ENCODE data around the gene S100A6. TPM values are rescaled to one million over a fixed set of nuclear protein-coding genes. Genes with fewer than 3 reads are reported as not detected.

Gene S100A6
- total RNA-seq: 902 and 2,842 TPM in 2 replicates

DNA sequence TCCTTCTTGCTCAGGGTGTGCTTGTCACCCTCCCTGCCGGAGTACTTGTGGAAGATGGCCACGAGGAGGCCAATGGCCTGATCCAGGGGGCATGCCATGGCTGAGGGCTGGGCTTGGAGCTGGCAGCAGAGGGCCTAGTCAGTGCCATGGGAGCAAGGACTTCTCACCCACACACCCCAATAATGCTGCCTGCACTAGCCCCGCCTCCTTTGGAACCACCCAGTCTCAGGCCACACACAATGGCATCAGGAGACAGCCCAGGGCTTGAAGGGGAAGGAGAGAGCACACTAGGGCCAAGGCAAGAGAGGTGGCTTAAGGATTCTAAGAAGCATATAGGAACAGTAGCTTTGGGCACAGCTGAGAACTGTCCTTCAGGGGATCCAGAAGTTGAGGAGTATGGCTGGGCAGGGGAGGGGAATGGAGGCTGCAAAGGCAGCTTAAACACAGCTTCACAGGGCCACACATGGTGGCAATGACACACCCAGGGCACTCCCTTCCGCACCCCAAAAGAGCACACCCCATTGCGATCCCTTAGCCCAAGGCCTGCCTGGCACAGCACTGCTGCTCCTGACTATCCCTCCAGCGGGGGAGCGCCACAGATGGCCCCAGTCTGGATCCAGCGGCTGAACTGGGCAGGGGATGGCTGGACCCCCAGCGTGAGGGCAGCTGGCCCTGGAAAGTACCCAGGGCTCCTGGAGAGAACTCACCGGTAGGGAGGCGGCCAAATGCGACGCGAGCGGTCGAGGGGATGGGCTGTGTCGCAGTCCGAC lies at the start of gene S100A6:
S100A6 (minus strand) TSS at position 750 of the 770 bp plus-strand sequence; CDS start at position 98, 652 bp downstream.

GRCh38 chr1:153565529-153566374 lies 30.0 kb upstream of the S100A6 start, which contains the start of gene S100A2:
TSS of gene S100A2 (minus strand) at chr1:153565844. CDS start at chr1:153563877, 1,967 bp downstream.

DNA sequence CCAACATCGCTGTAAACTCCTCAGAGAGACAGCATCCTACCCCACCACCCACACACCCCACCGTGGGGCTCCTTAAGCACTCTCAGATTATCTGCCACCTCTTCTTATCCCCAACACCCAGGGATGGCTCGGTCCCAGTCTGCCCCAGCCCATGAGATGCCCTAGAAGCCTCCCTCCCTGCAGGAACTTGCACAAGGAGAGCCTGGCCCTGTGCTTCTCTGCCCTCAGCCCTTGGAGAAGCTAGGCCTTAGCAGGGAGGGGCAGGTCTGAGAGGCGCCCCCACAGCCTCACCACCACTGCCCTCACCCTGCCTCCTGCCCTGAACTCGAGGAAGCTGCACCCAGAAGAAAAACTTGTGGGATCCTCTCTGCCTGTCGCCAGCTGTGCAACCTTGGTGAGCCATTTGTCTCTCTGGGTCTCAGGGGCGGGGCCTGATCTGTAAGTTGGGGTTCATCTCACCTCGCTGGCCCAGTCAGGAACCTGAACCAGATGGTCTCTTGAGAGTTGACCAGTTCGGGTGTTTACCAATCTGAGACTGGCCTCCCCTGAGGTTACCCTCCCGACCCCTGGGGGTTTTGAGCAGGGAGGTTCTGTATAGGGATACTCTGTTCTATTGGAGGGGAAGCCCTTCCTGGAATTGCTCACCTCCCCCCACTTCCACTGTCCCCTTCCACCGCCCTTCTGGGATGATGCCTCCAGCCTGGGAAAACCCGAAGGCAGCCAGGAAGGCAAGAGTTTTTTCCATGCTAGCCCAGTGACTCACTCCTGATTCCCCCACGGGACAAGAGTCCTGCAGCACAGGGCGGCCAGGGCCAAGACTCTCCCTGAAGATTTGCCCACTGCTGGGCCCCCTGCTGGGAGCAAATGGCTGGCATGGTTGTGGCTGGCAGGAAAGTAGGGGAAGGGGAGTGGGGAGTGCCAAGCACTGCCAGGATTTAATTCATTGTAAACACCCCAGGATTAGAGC lies 13.2 kb upstream of the S100A6 start, which contains the start of gene S100A3:
S100A3 (minus strand) TSS at position 537 of the 967 bp plus-strand sequence. CDS start 773 bp downstream, outside the sequence.

DNA sequence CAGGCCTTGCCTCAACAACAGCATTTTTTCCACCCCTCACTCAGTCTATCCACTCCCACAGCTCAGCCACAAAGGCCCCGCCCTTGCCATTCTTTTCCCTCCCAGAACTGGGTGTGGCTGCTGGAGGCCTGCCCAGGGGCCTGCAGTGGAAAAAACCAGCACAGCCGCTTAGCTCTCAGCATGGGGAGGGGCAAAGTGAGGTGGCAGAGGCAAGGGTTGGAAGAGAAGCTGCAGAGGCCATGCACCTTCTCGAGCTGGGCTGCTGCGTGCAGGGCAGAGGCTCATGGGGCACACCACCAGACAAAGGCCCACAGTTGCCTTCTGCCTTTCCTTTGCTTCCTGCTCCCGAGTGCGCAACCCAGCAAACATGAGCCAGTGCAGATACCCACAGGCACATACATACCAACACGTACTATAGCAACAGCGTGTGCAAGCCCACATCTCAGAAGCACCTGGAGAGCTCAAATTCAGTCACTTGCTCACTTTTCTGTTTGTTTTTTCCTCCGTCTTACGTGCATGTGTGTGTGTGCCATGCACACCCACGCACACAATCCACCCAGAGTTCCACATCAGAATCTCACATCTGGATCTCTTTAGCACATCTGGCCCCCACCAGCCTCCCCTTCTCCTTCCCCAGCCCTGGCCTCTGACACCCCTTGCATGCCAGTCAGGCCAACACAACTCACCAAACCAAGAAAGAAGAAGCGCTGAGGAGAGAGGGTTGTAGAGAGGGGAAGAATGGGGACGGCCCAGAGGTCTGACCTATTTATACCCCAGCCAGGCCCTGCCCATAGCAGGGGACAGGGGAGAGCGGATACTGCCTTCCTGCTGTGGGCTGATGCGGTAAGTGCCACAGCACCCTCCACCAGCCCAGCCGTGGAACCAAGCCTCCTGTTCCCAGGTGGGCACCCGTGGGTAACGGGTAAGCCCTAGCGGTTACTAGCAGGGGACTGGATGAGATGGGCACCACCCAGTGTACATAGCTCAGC lies 9.6 kb upstream of the S100A6 start, which contains the start of gene S100A4:
S100A4 (minus strand) TSS at position 740 of the 989 bp plus-strand sequence. CDS start 1,012 bp downstream, outside the sequence.

GRCh38 chr1:153540394-153541361 lies 4.9 kb upstream of the S100A6 start, which contains the start of gene S100A5:
TSS of gene S100A5 (minus strand) at chr1:153540934. CDS start at chr1:153540191, 743 bp downstream.

Other genes starting within 250 kb of the S100A6 start
- not detected in 2 replicates for gene PGLYRP3, start 223.0 kb downstream of the S100A6 start, total RNA-seq
- not detected in 2 replicates for gene PGLYRP4, start 187.2 kb downstream of the S100A6 start, total RNA-seq
- gene S100A9, start 178.1 kb downstream of the S100A6 start, total RNA-seq: not detected in 2 replicates
- not detected in 2 replicates for gene S100A12, start 160.4 kb downstream of the S100A6 start, total RNA-seq
- gene S100A8, start 144.9 kb downstream of the S100A6 start, total RNA-seq: not detected in 2 replicates
- gene S100A7A, start 119.5 kb downstream of the S100A6 start, total RNA-seq: not detected in 2 replicates
- not detected in 2 replicates for gene S100A7, start 75.3 kb downstream of the S100A6 start, total RNA-seq
- not detected in 2 replicates for gene S100A5, start 4.9 kb upstream of the S100A6 start, total RNA-seq
- 178 and 253 TPM in 2 replicates for gene S100A4, start 9.8 kb upstream of the S100A6 start, total RNA-seq
- gene S100A3, start 13.3 kb upstream of the S100A6 start, total RNA-seq: 13.0 and 31.2 TPM in 2 replicates
- gene S100A2, start 29.9 kb upstream of the S100A6 start, total RNA-seq: 5.2 and 8.2 TPM in 2 replicates
- 266 and 918 TPM in 2 replicates for gene S100A16, start 77.1 kb upstream of the S100A6 start, total RNA-seq
- gene S100A14, start 80.3 kb upstream of the S100A6 start, total RNA-seq: 207 and 362 TPM in 2 replicates
- 89.6 and 125 TPM in 2 replicates for gene S100A13, start 91.5 kb upstream of the S100A6 start, total RNA-seq
- gene S100A1, start 92.4 kb upstream of the S100A6 start, total RNA-seq: 0.39 TPM in 1 of 2 replicates, not detected in the other
- gene CHTOP, start 98.1 kb upstream of the S100A6 start, total RNA-seq: 44.0 and 49.0 TPM in 2 replicates
- 44.8 and 69.8 TPM in 2 replicates for gene SNAPIN, start 122.7 kb upstream of the S100A6 start, total RNA-seq
- 147 and 215 TPM in 2 replicates for gene ILF2, start 135.0 kb upstream of the S100A6 start, total RNA-seq
- gene NPR1, start 142.7 kb upstream of the S100A6 start, total RNA-seq: 0.22 and 0.39 TPM in 2 replicates
- 44.8 and 45.4 TPM in 2 replicates for gene INTS3, start 192.1 kb upstream of the S100A6 start, total RNA-seq
- 23.9 and 24.5 TPM in 2 replicates for gene SLC27A3, start 239.4 kb upstream of the S100A6 start, total RNA-seq